Tibial artery (tissue), 4 donors: Measurements from ENCODE around the gene MUC20.
"Not testable (repeated sequence)": the region's sequence is repeated elsewhere in the genome, so short reads cannot be mapped to it uniquely, and the experiment has no call there.

Experiments used
- DNase-seq, 2 donors: peaks; one replicate each; pipeline ENCODE4 v3.0.0-alpha.2; 2019
- H3K27ac ChIP-seq, 2 donors: fragments of 200-600 bp; sonication (generic) in 1 of 2; 1 replicate in 1 of 2; 2 replicates in 1 of 2; pipeline ENCODE4 v1.5.1; 2018 to 2019; ENCODE audit warnings: mild to moderate bottlenecking in 1 of 2
- H3K27me3 ChIP-seq, 2 donors: fragments of 200-600 bp; sonication (generic) in 1 of 2; one replicate each; pipeline versions ENCODE4 v1.5.1 to v1.6.0; 2016 to 2019
- H3K36me3 ChIP-seq, 3 donors: fragments of 200-600 bp; sonication (generic) in 2 of 3; one replicate each; pipeline ENCODE4 v1.5.1; 2016 to 2019; ENCODE audit warnings: mild to moderate bottlenecking in 2 of 3
- H3K4me1 ChIP-seq, 4 donors: fragments of 200-600 bp; sonication (generic) in 2 of 4; 1 replicate in 3 of 4; 2 replicates in 1 of 4; pipeline ENCODE4 v1.5.1; 2016 to 2019
- H3K4me3 ChIP-seq, 2 donors: fragments of 200-600 bp; sonication (generic) in 1 of 2; 1 replicate in 1 of 2; 2 replicates in 1 of 2; pipeline ENCODE4 v1.5.1; 2018 to 2019; ENCODE audit warnings: mild to moderate bottlenecking in 2 of 2
- H3K9me3 ChIP-seq, 3 donors: fragments of 200-600 bp; sonication (generic) in 1 of 3; one replicate each; pipeline ENCODE4 v1.5.1; 2016 to 2019
- intact Hi-C: fragments of 100-400 bp; cut with DNase I; formaldehyde crosslinking; loops from one replicate; pipeline ENCODE4 v1.15.0; 2023; ENCODE audit warnings: low total_unique reads
- TF ChIP-seq, protein P1 (sequence below), 2 experiments: fragments of 200-600 bp in 1 of 2; fragments of 450-650 bp in 1 of 2; IDR thresholded peaks; one replicate each; pipeline ENCODE4 v1.5.1; 2017 to 2019; ENCODE audit warnings: antibody characterized with exemption in 2 of 2, mild to moderate bottlenecking in 1 of 2, moderate library complexity in 1 of 2

MUC20 gene

DNA sequence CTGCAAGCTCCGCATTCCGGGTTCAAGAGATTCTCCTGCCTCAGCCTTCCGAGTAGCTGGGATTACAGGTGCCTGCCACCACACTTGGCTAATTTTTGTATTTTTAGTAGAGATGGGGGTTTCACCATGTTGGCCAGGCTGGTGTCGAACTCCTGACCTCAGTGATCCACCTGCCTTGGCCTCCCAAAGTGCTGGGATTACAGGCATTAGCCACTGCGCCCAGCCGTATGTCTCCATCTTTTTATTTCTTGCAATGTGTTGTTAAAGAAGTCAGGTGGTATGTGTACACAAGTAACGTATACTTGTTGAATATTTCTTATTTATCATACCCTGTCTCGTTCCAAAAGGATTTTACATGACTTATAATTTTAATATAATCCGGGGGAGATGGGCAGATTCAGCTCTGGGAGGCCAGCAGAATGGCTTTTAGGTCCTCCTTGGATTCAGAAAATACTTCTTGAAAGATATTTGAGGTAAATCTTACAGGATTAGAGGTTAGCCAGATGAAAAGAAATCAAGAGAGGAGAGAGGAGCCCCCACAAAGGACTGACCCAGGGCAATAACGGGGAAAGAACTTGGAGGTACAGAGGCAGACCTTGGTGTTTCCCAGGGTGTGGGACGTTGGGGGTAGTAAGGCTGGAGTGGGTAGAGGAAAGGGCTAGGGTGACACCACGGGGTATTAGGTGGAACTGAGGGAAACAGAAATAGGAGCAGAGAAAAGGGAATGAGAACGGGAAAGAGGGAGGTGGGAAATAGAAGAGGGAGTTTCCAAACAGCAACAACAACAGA lies 27.2 kb upstream of the MUC20 start:
- Histone ChIP-seq H3K4me1 (no peaks in the 10 kb centered on the region), H3K27ac (no peak overlapping the region), H3K36me3 (peaks cover 36 to 72% (median 41%) of the 10 kb centered on the region in 3 donors), H3K9me3 (no peaks in the 10 kb centered on the region), H3K4me3 (no peak overlapping the region), H3K27me3 (no peaks in the 10 kb centered on the region)
- intact Hi-C loops: no loop called here
- no peak for DNase-seq
- TF ChIP-seq, protein P1, sequence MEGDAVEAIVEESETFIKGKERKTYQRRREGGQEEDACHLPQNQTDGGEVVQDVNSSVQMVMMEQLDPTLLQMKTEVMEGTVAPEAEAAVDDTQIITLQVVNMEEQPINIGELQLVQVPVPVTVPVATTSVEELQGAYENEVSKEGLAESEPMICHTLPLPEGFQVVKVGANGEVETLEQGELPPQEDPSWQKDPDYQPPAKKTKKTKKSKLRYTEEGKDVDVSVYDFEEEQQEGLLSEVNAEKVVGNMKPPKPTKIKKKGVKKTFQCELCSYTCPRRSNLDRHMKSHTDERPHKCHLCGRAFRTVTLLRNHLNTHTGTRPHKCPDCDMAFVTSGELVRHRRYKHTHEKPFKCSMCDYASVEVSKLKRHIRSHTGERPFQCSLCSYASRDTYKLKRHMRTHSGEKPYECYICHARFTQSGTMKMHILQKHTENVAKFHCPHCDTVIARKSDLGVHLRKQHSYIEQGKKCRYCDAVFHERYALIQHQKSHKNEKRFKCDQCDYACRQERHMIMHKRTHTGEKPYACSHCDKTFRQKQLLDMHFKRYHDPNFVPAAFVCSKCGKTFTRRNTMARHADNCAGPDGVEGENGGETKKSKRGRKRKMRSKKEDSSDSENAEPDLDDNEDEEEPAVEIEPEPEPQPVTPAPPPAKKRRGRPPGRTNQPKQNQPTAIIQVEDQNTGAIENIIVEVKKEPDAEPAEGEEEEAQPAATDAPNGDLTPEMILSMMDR (IDR thresholded peaks at IDR 0.05): no peak

DNA sequence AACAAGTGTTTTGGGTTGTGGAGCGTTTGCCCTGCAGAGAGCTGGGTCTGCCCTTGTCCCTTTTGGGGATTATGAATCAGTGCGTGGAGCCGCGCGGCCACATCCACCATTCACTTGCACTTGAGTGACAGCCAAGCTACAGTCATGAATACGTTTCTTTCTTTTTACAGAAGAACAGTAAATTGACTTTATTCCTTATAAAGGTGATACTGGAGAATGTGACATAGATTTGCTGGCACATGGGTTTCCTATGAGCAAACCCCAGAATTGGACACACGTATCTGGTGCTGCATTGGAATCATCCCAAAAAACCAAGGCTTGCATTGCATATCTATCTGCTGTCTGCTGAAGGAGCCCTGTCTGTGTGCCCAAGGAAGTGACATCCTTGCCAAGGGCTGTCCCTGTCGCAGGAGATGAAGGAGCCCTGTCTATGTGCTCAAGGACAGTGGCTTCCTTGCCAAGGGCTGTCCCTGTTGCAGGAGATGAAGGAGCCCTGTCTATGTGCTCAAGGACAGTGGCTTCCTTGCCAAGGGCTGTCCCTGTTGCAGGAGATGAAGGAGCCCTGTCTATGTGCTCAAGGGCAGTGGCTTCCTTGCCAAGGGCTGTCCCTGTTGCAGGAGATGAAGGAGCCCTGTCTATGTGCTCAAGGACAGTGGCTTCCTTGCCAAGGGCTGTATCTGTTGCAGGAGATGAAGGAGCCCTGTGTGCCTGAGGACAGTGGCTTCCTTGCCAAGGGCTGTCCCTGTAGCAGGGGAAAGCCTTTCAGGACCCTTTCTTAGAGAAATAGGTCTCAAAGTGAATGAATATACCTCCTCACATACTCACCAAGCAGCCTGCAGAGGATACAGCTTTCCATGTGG lies 26.3 kb upstream of the MUC20 start:
- H3K4me1 ChIP-seq, H3K9me3 ChIP-seq, H3K27me3 ChIP-seq, DNase-seq, H3K4me3 ChIP-seq, H3K27ac ChIP-seq, intact Hi-C loops: not testable (repeated sequence)
- H3K36me3 ChIP-seq: peaks cover 29 to 68% (median 34%) of the 10 kb centered on the region in 3 donors

DNA sequence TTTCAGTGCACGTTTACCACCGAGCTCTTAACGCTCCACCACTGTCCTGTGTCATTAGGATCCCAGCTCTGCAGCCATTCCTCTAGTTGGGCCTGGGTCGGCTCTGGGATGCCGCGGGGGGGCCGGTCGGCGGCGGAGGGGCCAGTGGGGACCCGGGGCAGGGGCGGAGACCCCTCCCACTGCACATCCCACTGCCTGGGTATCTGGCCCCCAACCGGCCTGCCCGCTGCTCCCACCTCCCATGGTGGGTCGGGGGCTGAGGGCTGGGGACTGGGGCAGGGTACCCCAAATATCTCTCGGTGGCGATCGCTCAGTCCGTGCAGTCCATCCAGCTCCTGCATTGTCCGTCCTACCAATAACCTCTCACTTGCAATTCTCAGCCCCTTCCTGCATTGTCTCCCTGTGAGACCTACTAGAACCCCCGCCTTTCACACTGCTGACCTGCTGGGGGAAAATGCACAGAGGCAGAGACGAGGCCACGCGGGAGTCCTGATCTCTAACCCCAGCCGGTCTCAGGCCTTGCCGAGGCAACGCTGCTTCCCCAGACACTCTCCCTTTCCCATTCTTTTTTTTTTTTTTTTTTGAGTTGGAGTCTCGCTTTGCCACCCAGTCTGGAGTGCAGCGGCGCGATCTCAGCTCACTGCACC lies 24.0 kb upstream of the MUC20 start:
- no peak for DNase-seq
- intact Hi-C loops: no loop called here
- H3K36me3 ChIP-seq: peaks cover 26 to 54% (median 27%) of the 10 kb centered on the region in 3 donors

GRCh38 chr3:195697582-195698324 lies 23.0 kb upstream of the MUC20 start:
- intact Hi-C loops: no loop called here
- H3K27ac ChIP-seq: no peak overlapping the region
- DNase-seq: peak in 1 of 2 donors; percentile 57
- no peak overlapping the region for H3K4me3 ChIP-seq
- peaks cover 19 to 44% (median 27%) of the 10 kb centered on the region in 3 donors for H3K36me3 ChIP-seq
- no peaks in the 10 kb centered on the region for H3K27me3 ChIP-seq
- TF ChIP-seq, protein P1 (IDR thresholded peaks at IDR 0.05): no peak
- no peaks in the 10 kb centered on the region for H3K9me3 ChIP-seq
- H3K4me1 ChIP-seq: no peaks in the 10 kb centered on the region

More for the DNA sequence above, 24.0 kb upstream of the MUC20 start:
- TF ChIP-seq, protein P1 (IDR thresholded peaks at IDR 0.05): no peak
- Histone ChIP-seq H3K27ac (no peak overlapping the region), H3K9me3 (no peaks in the 10 kb centered on the region), H3K27me3 (no peaks in the 10 kb centered on the region), H3K4me3 (no peak overlapping the region), H3K4me1 (no peaks in the 10 kb centered on the region)

GRCh38 chr3:195698325-195698646 lies 22.5 kb upstream of the MUC20 start:
- no peak overlapping the region for H3K27ac ChIP-seq
- intact Hi-C loops: no loop called here
- no peak overlapping the region for H3K4me3 ChIP-seq

More at GRCh38 chr3:195698325-195698646, 22.5 kb upstream of the MUC20 start:
- no peak for DNase-seq
- TF ChIP-seq, protein P1 (IDR thresholded peaks at IDR 0.05): no peak
- Histone ChIP-seq H3K9me3 (no peaks in the 10 kb centered on the region), H3K27me3 (no peaks in the 10 kb centered on the region), H3K36me3 (peaks cover 16 to 39% (median 27%) of the 10 kb centered on the region in 3 donors), H3K4me1 (no peaks in the 10 kb centered on the region)
